DMS79 (cell line): ENCODE data around the gene UGT1A7.
"Not testable (repeated sequence)": the region's sequence is repeated elsewhere in the genome, so short reads cannot be mapped to it uniquely, and the experiment has no call there.

ENCODE experiments used
- DNase-seq: peaks from one replicate; lab custom pipeline; 2025; lab: John Stamatoyannopoulos, UW

UGT1A7 gene

DNA sequence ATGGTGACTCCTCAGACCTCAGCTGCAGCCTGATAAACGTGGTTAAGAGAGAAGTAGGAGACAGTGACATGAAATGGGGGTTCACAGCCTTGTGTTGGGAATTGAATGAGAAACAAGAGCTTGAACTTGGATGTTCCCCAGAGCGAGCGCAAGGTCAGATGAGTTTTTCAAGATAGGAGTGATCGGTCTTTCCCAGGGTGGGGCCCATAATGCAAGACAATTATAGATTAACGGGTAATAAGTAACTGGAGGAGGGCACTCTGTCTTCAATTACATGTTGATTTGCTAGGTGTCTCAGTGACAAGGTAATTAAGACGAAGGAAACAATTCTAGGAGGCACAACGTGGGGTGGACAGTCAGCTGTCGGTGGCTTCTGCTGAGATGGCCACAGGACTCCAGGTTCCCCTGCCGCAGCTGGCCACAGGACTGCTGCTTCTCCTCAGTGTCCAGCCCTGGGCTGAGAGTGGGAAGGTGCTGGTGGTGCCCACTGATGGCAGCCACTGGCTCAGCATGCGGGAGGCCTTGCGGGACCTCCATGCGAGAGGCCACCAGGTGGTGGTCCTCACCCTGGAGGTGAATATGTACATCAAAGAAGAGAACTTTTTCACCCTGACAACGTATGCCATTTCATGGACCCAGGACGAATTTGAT, 31.0 kb downstream of the UGT1A7 start, which contains the start of gene UGT1A5:
Gene UGT1A5, plus strand, starts transcription at position 297 of the 651 bp plus-strand sequence. Its CDS starts 85 bp downstream, at position 382.
- DNase-seq = no peak

- DNase-seq = no peak
These were observed 31.5 kb downstream of the UGT1A7 start for GRCh38 chr2:233713262-233713615.

- DNase-seq = no peak
These were observed 32.4 kb downstream of the UGT1A7 start for GRCh38 chr2:233714121-233714520.

- no peak for DNase-seq
These were observed 36.9 kb downstream of the UGT1A7 start, which contains the start of gene UGT1A4 for GRCh38 chr2:233718552-233718951. Gene UGT1A4 (plus strand): TSS chr2:233718736. CDS start chr2:233718821, 85 bp downstream.

GRCh38 chr2:233728723-233729301, 47.1 kb downstream of the UGT1A7 start, which contains the start of gene UGT1A3:
Gene UGT1A3 (plus strand): TSS chr2:233729042. CDS start chr2:233729127, 85 bp downstream.
- no peak for DNase-seq

DNA sequence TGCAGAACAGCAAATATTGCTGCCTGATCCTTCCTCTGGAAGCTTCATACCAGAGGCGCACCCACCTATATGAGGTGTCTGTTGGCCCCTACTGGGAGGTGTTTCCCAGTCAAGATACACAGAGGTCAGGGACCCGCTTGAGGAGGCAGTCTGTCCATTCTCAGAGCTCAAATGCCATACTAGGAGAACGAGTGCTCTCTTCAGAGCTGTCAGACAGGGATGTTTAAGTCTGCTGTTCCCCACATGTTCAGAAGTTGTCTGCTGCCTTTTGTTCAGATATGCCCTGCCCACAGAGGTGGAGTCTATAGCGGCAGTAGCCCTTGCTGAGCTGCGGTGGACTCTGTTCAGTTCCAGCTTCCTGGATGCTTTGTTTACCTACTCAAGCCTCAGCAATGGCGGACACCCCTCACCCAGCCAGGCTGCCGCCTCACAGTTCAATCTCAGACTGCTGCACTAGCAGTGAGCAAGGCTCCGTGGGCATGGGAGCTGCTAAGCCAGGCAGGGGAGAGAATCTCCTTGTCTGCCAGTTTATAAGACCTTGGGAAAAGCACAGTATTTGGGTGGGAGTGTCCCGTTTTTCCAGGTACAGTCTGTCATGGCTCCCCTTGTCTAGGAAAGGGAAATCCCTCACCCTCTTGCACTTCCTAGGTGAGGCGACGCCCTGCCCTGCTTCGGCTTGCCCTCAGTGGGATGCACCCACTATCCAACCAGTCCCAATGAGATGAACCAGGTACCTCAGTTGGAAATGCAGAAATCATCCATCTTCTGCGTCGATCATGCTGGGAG, 55.4 kb downstream of the UGT1A7 start:
- not testable (repeated sequence) for DNase-seq

DNA sequence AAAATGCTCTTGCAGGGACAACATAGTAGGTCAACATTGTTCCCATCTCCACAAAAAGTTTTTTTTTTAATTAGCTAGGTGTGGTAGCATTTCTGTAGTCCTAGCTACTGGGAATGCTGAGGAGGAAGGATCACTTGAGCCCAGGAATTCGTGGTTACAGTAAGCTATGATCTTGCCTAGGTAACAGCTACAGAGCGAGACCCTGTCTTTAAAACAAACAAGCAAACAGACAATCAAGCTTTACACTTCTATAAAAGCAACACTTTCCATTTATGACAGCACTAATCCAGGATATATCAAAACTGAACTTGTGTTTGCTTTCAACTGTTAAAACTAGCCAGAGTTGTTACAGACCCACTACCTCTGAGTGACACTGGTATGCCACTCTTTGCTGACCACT, 59.2 kb downstream of the UGT1A7 start:
- no peak for DNase-seq

GRCh38 chr2:233743464-233744259, 62.0 kb downstream of the UGT1A7 start:
- no peak for DNase-seq

DNA sequence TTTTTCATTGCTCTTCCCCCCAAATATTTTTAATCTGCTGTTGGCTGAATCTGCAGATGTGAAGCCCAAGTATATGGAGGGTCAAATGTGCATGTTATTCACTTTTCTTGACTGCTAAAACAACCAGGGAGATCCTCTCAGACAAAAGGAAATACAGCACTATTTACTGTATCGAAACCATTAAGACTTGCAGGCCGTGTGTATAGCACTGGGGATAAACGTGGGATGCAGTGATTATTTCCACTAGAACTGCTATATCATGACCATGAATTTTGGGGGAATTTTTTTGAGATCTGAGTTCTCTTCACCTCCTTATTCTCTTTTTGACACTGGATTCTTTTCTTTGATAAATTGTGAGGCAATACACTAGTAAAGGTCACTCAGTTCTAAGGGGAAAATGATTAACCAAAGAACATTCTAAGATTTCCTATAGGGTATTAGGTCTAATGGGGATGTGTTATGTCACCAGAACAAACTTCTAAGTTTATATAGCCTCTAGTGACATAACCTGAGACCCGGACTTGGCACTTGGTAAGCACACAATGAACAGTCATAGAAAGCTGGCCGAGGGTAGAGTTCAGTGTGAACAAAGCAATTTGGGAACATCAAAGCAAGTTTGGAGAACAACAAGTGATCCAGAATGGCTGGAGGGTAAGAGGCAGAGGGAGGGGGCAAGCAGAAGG, 63.5 kb downstream of the UGT1A7 start:
- no peak for DNase-seq

- DNase-seq = not testable (repeated sequence)
These were observed 64.1 kb downstream of the UGT1A7 start for GRCh38 chr2:233745838-233746237.

- no peak for DNase-seq
These were observed 65.0 kb downstream of the UGT1A7 start for GRCh38 chr2:233746475-233747282.

DNA sequence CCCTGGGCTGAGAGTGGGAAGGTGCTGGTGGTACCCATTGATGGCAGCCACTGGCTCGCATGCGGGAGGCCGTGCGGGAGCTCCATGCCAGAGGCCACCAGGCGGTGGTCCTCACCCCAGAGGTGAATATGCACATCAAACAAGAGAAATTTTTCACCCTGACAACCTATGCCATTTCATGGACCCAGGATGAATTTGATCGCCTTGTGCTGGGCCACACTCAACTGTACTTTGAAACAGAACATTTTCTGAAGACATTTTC, 65.5 kb downstream of the UGT1A7 start:
- DNase-seq = no peak

DNA sequence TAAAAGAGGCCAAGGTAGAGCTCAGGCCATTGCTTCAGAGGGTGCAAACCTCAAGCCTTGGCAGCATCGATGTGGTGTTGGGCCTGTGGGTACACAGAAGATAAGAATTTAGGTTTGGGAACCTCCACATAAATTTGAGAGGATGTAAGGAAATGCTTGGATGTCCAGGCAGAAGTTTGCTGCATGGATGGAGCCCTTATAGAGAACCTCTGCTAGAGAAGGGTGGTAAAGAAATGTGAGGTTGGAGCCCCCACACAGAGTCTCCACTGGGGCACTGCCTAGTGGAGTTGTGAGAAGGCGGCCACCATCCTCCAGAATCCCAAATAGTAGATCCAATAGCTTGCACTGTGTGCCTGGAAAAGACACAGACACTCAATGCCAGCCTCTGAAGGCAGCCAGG, 69.0 kb downstream of the UGT1A7 start:
- DNase-seq = not testable (repeated sequence)

GRCh38 chr2:233751212-233752009, 69.7 kb downstream of the UGT1A7 start:
- not testable (repeated sequence) for DNase-seq

GRCh38 chr2:233754872-233755611, 73.3 kb downstream of the UGT1A7 start:
- DNase-seq = no peak

DNA sequence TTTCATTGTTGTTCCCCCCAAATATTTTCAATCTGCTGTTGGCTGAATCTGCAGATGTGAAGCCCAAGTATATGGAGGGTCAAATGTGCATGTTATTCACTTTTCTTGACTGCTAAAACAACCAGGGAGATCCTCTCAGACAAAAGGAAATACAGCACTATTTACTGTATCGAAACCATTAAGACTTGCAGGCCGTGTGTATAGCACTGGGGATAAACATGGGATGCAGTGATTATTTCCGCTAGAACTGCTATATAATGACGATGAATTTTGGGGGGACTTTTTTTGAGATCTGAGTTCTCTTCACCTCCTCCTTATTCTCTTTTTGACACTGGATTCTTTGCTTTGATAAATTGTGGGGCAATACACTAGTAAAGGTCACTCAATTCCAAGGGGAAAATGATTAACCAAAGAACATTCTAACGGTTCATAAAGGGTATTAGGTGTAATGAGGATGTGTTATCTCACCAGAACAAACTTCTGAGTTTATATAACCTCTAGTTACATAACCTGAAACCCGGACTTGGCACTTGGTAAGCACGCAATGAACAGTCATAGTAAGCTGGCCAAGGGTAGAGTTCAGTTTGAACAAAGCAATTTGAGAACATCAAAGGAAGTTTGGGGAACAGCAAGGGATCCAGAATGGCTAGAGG, 74.9 kb downstream of the UGT1A7 start:
- no peak for DNase-seq

DNA sequence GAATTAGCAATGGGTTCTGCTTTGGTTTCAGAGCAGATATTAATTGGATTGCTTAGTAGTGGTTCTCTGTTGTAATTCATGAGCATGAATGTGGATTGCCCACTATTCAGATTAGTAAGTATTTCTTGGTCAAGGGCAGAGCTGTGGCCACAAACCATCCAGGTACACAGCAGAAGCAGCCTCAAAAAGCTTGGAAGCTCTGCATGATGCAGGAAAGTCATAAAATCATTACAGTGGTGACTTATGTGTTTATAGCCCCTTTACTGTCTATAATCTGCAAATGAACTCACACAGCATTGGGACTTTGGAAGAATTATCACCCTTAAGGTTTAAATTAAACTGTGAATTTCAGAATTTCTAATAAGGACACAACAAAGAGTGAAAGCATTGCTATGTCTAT, 76.4 kb downstream of the UGT1A7 start:
- DNase-seq = no peak

DNA sequence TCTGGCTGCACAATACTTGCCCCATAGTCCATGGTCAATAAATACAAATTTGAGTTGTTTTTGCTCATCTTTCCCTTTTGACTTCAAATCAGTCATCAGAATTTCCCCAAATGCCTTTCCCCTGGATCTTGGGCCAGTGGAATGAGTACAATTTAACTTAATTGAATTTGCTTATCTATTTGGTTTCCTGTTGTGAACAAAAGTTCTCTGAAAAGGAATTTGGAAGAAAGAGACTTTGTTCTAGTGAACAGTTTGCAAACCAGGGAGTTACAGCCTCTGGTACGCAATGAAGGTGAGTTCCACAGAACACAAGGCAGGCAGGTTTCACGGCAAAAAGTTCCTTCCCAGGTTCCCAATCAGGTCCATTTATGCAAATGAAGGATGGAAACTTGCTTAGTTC, 77.1 kb downstream of the UGT1A7 start:
- DNase-seq = no peak

DNA sequence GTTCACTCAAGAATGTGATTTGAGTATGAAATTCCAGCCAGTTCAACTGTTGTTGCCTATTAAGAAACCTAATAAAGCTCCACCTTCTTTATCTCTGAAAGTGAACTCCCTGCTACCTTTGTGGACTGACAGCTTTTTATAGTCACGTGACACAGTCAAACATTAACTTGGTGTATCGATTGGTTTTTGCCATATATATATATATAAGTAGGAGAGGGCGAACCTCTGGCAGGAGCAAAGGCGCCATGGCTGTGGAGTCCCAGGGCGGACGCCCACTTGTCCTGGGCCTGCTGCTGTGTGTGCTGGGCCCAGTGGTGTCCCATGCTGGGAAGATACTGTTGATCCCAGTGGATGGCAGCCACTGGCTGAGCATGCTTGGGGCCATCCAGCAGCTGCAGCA, 78.3 kb downstream of the UGT1A7 start, which contains the start of gene UGT1A1:
Gene UGT1A1, plus strand, starts transcription at position 228 of the 400 bp plus-strand sequence. Its CDS starts 18 bp downstream, at position 246.
- DNase-seq = no peak
